RWPE2 (cell line): Measurements from ENCODE around the gene ABHD17C.

Experiments used
- ATAC-seq: fragments of 200-7000 bp; cut with Tn5 transposase; 3 replicates; pipeline ENCODE4 v1.9.1; 2021; ENCODE audit warnings: low read depth
- DNase-seq: peaks from one replicate; pipeline ENCODE4 v3.0.0-alpha.2; 2020; ENCODE audit warnings: low spot score
- H3K27ac ChIP-seq: fragments of 450-650 bp; 2 replicates; pipeline ENCODE4 v1.5.1; 2017; ENCODE audit warnings: mild to moderate bottlenecking; ENCODE audit not compliant: poor library complexity, severe bottlenecking
- H3K27me3 ChIP-seq: fragments of 250-450 bp; sonication (Bioruptor Pico); 2 replicates; pipeline ENCODE4 v1.5.1; 2021; ENCODE audit warnings: mild to moderate bottlenecking, moderate library complexity; ENCODE audit not compliant: insufficient read depth, poor library complexity, severe bottlenecking
- H3K36me3 ChIP-seq: fragments of 250-450 bp; sonication (Bioruptor Pico); 2 replicates; pipeline ENCODE4 v1.5.1; 2020; ENCODE audit warnings: low read depth, mild to moderate bottlenecking, moderate library complexity
- H3K4me1 ChIP-seq: fragments of 250-450 bp; sonication (Bioruptor Pico); 2 replicates; pipeline ENCODE4 v1.5.1; 2021; ENCODE audit warnings: mild to moderate bottlenecking, moderate library complexity; ENCODE audit not compliant: insufficient read depth, poor library complexity, severe bottlenecking
- H3K4me3 ChIP-seq: fragments of 250-450 bp; sonication (Bioruptor Pico); 2 replicates; pipeline ENCODE4 v1.5.1; 2021; ENCODE audit warnings: mild to moderate bottlenecking, moderate library complexity; ENCODE audit not compliant: severe bottlenecking
- H3K9me3 ChIP-seq: fragments of 250-450 bp; sonication (Bioruptor Pico); 2 replicates; pipeline ENCODE4 v1.5.1; 2021; ENCODE audit warnings: mild to moderate bottlenecking, moderate library complexity; ENCODE audit not compliant: severe bottlenecking
- TF ChIP-seq, protein P1 (sequence below): fragments of 450-650 bp; IDR thresholded peaks from one replicate; pipeline ENCODE4 v1.5.1; 2017; ENCODE audit warnings: mild to moderate bottlenecking, moderate library complexity; ENCODE audit not compliant: poor library complexity, severe bottlenecking

ABHD17C gene

DNA sequence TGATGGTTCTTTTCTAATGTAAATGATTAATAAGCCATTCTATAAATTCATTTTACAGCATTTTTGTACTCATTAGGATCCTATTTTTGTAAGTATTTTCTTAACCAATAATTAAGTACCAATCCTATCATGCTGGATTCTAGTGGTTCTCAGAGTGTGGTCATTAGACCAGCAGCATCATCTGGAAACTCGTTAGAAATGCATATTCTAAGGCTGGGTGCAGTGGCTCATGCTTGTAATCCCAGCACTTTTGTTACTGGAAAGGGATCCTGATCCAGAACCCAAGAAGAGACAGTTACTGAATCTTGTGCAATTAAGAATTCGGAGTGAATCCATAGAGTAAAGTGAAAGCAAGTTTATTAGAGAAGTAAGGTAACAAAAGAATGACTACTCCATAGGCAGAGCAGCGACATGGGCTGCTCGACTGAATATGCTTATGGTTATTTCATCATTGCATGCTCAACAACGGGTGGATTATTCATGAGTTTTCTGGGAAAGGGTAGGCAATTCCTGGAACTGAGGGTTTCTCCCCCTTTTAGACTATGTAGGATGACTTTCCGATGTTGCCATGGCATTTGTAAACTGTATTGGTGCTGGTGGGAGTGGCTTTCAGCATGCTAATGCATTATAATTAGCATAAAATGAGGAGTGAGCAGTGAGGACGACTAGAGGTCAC is 74.2 kb downstream of the ABHD17C start:
- Histone ChIP-seq H3K4me3 (no peak overlapping the region), H3K9me3 (no peaks in the 10 kb centered on the region), H3K27ac (no peak overlapping the region), H3K27me3 (no peaks in the 10 kb centered on the region), H3K36me3 (no peaks in the 10 kb centered on the region), H3K4me1 (no peaks in the 10 kb centered on the region)
- no peak for ATAC-seq
- TF ChIP-seq, protein P1, sequence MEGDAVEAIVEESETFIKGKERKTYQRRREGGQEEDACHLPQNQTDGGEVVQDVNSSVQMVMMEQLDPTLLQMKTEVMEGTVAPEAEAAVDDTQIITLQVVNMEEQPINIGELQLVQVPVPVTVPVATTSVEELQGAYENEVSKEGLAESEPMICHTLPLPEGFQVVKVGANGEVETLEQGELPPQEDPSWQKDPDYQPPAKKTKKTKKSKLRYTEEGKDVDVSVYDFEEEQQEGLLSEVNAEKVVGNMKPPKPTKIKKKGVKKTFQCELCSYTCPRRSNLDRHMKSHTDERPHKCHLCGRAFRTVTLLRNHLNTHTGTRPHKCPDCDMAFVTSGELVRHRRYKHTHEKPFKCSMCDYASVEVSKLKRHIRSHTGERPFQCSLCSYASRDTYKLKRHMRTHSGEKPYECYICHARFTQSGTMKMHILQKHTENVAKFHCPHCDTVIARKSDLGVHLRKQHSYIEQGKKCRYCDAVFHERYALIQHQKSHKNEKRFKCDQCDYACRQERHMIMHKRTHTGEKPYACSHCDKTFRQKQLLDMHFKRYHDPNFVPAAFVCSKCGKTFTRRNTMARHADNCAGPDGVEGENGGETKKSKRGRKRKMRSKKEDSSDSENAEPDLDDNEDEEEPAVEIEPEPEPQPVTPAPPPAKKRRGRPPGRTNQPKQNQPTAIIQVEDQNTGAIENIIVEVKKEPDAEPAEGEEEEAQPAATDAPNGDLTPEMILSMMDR: no peak
- DNase-seq: no peak

- H3K27me3 ChIP-seq: no peaks in the 10 kb centered on the region
- H3K4me3 ChIP-seq: no peak overlapping the region
- H3K36me3 ChIP-seq: no peaks in the 10 kb centered on the region
- DNase-seq: no peak
- H3K9me3 ChIP-seq: no peaks in the 10 kb centered on the region
- no peaks in the 10 kb centered on the region for H3K4me1 ChIP-seq
- TF ChIP-seq, protein P1: no peak
- no peak overlapping the region for H3K27ac ChIP-seq
- ATAC-seq: no peak
Observed at GRCh38 chr15:80769829-80770705, 75.0 kb downstream of the ABHD17C start.

DNA sequence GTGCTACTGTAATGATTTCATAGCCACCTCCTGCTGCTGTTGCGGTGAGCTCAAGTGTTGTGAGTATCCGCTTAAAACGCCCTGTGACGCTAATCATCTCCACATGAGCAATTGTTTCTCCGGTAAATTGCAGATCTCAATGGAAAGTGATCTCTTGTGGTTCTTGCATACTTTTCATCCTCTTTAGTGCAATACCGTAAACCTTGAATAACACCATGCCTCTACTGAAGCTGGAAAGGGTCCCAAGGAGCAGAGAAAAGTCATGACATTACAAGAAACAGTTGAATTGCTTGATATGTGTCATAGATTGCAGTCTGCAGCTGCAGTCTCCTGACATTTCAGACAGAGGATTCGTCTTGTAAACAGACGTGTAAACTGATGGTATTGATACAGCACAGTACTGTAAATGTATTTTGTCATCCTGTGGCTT is 78.0 kb downstream of the ABHD17C start:
- TF ChIP-seq, protein P1: no peak
- no peaks in the 10 kb centered on the region for H3K36me3 ChIP-seq
- peaks cover 3% of the 10 kb centered on the region for H3K9me3 ChIP-seq
- peaks cover 15% of the 10 kb centered on the region for H3K4me1 ChIP-seq
- no peak for DNase-seq
- no peak overlapping the region for H3K4me3 ChIP-seq
- H3K27me3 ChIP-seq: no peaks in the 10 kb centered on the region
- no peak overlapping the region for H3K27ac ChIP-seq
- no peak for ATAC-seq

DNA sequence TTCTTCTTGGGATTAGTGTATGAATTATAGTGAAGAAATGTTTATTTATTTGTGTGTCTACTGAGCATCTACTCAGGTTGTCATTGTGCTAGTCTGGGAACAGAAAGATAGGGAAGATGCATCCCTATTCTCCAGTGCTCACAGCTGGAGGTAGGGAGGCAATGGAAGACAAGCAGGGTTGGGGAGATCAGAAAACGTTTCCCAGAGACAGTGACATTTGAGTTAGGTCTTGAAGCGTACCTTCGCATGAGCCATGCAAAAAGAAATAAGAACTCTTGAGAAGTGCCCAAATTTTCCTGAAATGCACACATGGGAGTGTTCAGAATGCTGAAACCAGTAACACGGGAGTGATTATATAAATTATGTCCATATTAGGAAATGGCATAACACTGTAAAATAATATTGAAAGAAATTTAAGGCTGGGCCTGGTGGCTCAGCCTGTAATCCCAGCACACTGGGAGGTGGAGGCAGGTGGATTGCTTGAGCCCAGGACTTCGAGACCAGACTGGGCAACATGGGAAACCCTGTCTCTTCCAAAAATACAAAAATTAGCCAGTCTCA is 78.8 kb downstream of the ABHD17C start:
- H3K36me3 ChIP-seq: no peaks in the 10 kb centered on the region
- ATAC-seq: no peak
- peak; percentile 2 for DNase-seq
- H3K9me3 ChIP-seq: peaks cover 3% of the 10 kb centered on the region
- H3K4me1 ChIP-seq: peaks cover 22% of the 10 kb centered on the region
- H3K4me3 ChIP-seq: no peak overlapping the region
- TF ChIP-seq, protein P1: no peak
- H3K27me3 ChIP-seq: no peaks in the 10 kb centered on the region
- no peak overlapping the region for H3K27ac ChIP-seq
